ENCODE results near the gene PER3.

The PER3 gene

GRCh38 chr1:7853684-7854026 lies 69.6 kb downstream of the PER3 start:
- Histone ChIP-seq H3K4me3 (ENCODE audit: low read length) (no peak overlapping the region), H3K36me3 (ENCODE audit: insufficient read depth, low read length) (no peaks in the 10 kb centered on the region), H2AFZ (ENCODE audit: low read depth, low read length) (no peak overlapping the region), H3K4me1 (ENCODE audit: insufficient read depth, low read length) (no peaks in the 10 kb centered on the region), H3K27me3 (ENCODE audit: insufficient read depth, low read length) (no peaks in the 10 kb centered on the region), H3K9me3 (ENCODE audit: low read length) (no peaks in the 10 kb centered on the region)

- Histone ChIP-seq H3K4me1 (ENCODE audit: insufficient read depth, low read length) (no peaks in the 10 kb centered on the region), H2AFZ (ENCODE audit: low read depth, low read length) (no peak overlapping the region), H3K27me3 (ENCODE audit: insufficient read depth, low read length) (no peaks in the 10 kb centered on the region), H3K36me3 (ENCODE audit: insufficient read depth, low read length) (no peaks in the 10 kb centered on the region), H3K4me3 (ENCODE audit: low read length) (no peak overlapping the region), H3K9me3 (ENCODE audit: low read length) (no peaks in the 10 kb centered on the region)
These were observed 72.3 kb downstream of the PER3 start for GRCh38 chr1:7856345-7856744.

DNA sequence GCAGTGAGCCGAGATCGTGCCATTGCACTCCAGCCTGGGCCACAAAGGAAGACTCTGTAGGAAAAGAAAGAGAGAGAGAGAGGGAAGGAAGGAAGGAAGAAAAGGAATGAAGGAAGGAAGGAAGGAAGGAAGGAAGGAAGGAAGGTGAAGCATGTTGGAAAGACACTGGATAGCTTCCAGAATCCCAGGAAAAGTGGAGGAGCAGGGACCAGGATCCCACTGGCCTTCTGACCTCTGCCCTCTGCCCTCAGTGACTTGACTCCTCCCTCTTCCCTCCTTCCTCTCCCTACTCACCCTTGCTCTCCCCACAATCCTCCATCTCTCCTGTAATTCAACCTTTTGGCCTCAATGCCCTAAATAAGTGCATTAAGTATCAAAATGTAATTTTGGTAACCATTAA lies 72.9 kb downstream of the PER3 start:
- no peaks in the 10 kb centered on the region for H3K9me3 ChIP-seq (ENCODE audit: low read length)
- no peaks in the 10 kb centered on the region for H3K36me3 ChIP-seq (ENCODE audit: insufficient read depth, low read length)
- H2AFZ ChIP-seq (ENCODE audit: low read depth, low read length): no peak overlapping the region
- H3K27me3 ChIP-seq (ENCODE audit: insufficient read depth, low read length): no peaks in the 10 kb centered on the region
- H3K4me3 ChIP-seq (ENCODE audit: low read length): no peak overlapping the region
- no peaks in the 10 kb centered on the region for H3K4me1 ChIP-seq (ENCODE audit: insufficient read depth, low read length)

DNA sequence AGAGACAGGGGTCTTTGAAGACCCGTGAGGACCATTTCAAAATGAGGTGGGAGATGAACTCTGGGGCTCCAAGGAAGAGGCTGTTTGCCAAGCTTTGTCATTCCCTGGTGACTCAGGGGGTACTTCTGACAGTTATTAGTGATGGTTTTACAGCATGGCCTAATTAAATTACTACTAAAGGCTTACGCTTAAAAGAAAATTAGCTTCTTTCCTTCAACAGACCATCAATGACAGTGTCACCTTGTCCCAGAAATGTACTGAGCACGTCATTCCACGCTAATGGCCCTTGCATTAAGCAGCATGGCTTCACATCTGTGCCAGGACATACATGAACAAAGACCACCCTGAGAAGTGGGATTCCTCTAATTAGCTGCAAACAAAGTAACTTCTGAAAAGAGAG lies 73.9 kb downstream of the PER3 start:
- Histone ChIP-seq H2AFZ (ENCODE audit: low read depth, low read length) (no peak overlapping the region), H3K4me1 (ENCODE audit: insufficient read depth, low read length) (no peaks in the 10 kb centered on the region), H3K36me3 (ENCODE audit: insufficient read depth, low read length) (no peaks in the 10 kb centered on the region), H3K27me3 (ENCODE audit: insufficient read depth, low read length) (no peaks in the 10 kb centered on the region), H3K9me3 (ENCODE audit: low read length) (no peaks in the 10 kb centered on the region), H3K4me3 (ENCODE audit: low read length) (no peak overlapping the region)

DNA sequence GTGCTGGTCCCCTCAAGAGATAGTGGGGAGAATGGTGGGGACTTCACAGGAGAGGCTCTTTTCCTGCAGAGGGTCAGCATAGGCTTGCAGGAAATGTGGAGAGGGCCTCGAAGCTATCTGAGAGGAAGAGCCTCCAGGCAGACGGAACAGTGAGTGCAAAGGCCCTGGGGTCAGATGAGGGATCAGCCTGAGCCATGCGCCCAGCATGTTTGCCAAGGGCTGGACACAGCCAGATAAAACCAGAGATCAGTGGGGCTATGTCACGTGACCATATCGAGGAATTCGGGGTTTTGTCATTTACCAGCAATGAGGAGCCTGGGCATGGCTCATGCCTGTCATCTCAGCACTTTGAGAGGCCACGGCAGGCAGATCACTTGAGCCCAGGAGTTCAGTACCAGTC lies 75.3 kb downstream of the PER3 start:
- H3K36me3 ChIP-seq (ENCODE audit: insufficient read depth, low read length): no peaks in the 10 kb centered on the region
- H3K27me3 ChIP-seq (ENCODE audit: insufficient read depth, low read length): no peaks in the 10 kb centered on the region
- no peak overlapping the region for H3K4me3 ChIP-seq (ENCODE audit: low read length)
- no peaks in the 10 kb centered on the region for H3K4me1 ChIP-seq (ENCODE audit: insufficient read depth, low read length)
- no peak overlapping the region for H2AFZ ChIP-seq (ENCODE audit: low read depth, low read length)
- H3K9me3 ChIP-seq (ENCODE audit: low read length): no peaks in the 10 kb centered on the region

- no peaks in the 10 kb centered on the region for H3K36me3 ChIP-seq (ENCODE audit: insufficient read depth, low read length)
- H3K4me3 ChIP-seq (ENCODE audit: low read length): no peak overlapping the region
- no peaks in the 10 kb centered on the region for H3K27me3 ChIP-seq (ENCODE audit: insufficient read depth, low read length)
- no peaks in the 10 kb centered on the region for H3K9me3 ChIP-seq (ENCODE audit: low read length)
- no peaks in the 10 kb centered on the region for H3K4me1 ChIP-seq (ENCODE audit: insufficient read depth, low read length)
- H2AFZ ChIP-seq (ENCODE audit: low read depth, low read length): no peak overlapping the region
These were observed 76.0 kb downstream of the PER3 start for GRCh38 chr1:7860130-7860529.

- Histone ChIP-seq H3K4me1 (ENCODE audit: insufficient read depth, low read length) (no peaks in the 10 kb centered on the region), H3K27me3 (ENCODE audit: insufficient read depth, low read length) (no peaks in the 10 kb centered on the region), H3K9me3 (ENCODE audit: low read length) (peaks cover 1% of the 10 kb centered on the region), H2AFZ (ENCODE audit: low read depth, low read length) (no peak overlapping the region), H3K36me3 (ENCODE audit: insufficient read depth, low read length) (no peaks in the 10 kb centered on the region), H3K4me3 (ENCODE audit: low read length) (no peak overlapping the region)
These were observed 77.4 kb downstream of the PER3 start for GRCh38 chr1:7861452-7861851.

- Histone ChIP-seq H2AFZ (ENCODE audit: low read depth, low read length) (no peak overlapping the region), H3K9me3 (ENCODE audit: low read length) (peaks cover 1% of the 10 kb centered on the region), H3K4me3 (ENCODE audit: low read length) (no peak overlapping the region), H3K36me3 (ENCODE audit: insufficient read depth, low read length) (no peaks in the 10 kb centered on the region), H3K4me1 (ENCODE audit: insufficient read depth, low read length) (no peaks in the 10 kb centered on the region), H3K27me3 (ENCODE audit: insufficient read depth, low read length) (no peaks in the 10 kb centered on the region)
These were observed 78.3 kb downstream of the PER3 start for GRCh38 chr1:7862211-7863060.

GRCh38 chr1:7863756-7864328 lies 79.8 kb downstream of the PER3 start:
- Histone ChIP-seq H3K27me3 (ENCODE audit: insufficient read depth, low read length) (no peaks in the 10 kb centered on the region), H3K9me3 (ENCODE audit: low read length) (peaks cover 1% of the 10 kb centered on the region), H2AFZ (ENCODE audit: low read depth, low read length) (no peak overlapping the region), H3K4me1 (ENCODE audit: insufficient read depth, low read length) (no peaks in the 10 kb centered on the region), H3K4me3 (ENCODE audit: low read length) (no peak overlapping the region), H3K36me3 (ENCODE audit: insufficient read depth, low read length) (no peaks in the 10 kb centered on the region)

GRCh38 chr1:7865978-7866377 lies 81.9 kb downstream of the PER3 start:
- Histone ChIP-seq H3K27me3 (ENCODE audit: insufficient read depth, low read length) (no peaks in the 10 kb centered on the region), H3K4me1 (ENCODE audit: insufficient read depth, low read length) (no peaks in the 10 kb centered on the region)

DNA sequence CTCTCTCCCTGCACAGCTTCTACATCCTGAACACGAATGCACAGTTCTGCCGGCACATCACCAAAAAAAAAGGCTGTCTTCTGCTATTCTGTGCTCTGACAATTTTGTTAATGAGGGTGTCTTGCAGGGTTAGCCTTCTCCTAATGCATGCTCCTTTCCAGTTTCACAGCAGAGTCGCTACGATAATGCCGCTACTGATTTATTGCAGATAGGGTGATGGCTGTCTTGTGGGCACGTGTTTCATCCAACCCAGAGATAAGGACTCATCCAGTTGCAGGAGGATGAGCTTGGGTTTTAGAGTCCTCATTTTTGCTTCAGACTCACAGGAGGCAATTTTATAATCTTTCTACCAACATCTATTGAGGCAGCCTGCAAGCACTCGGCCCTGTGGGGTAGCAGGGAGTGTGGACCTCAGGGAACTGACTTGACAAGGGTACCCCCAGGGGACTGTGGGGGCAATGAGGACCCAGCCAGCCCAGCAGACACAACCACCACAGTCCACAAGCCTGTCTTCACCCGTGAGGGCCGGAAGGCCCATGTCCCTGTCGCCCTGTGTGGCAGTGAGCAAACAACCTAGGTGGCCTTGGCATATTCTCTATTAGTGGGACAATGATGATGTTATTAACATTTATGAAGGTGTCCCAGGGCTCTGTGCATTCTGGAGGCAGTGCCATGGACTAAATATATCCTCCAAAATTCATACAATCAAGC lies 84.1 kb downstream of the PER3 start:
- H2AFZ ChIP-seq (ENCODE audit: low read depth, low read length): no peak overlapping the region
- H3K27me3 ChIP-seq (ENCODE audit: insufficient read depth, low read length): no peaks in the 10 kb centered on the region
- no peak overlapping the region for H3K4me3 ChIP-seq (ENCODE audit: low read length)
- H3K4me1 ChIP-seq (ENCODE audit: insufficient read depth, low read length): no peaks in the 10 kb centered on the region
- peaks cover 1% of the 10 kb centered on the region for H3K9me3 ChIP-seq (ENCODE audit: low read length)
- H3K36me3 ChIP-seq (ENCODE audit: insufficient read depth, low read length): no peaks in the 10 kb centered on the region

More at GRCh38 chr1:7865978-7866377, 81.9 kb downstream of the PER3 start:
- Histone ChIP-seq H3K4me3 (ENCODE audit: low read length) (no peak overlapping the region), H2AFZ (ENCODE audit: low read depth, low read length) (no peak overlapping the region), H3K36me3 (ENCODE audit: insufficient read depth, low read length) (no peaks in the 10 kb centered on the region), H3K9me3 (ENCODE audit: low read length) (peaks cover 1% of the 10 kb centered on the region)

DNA sequence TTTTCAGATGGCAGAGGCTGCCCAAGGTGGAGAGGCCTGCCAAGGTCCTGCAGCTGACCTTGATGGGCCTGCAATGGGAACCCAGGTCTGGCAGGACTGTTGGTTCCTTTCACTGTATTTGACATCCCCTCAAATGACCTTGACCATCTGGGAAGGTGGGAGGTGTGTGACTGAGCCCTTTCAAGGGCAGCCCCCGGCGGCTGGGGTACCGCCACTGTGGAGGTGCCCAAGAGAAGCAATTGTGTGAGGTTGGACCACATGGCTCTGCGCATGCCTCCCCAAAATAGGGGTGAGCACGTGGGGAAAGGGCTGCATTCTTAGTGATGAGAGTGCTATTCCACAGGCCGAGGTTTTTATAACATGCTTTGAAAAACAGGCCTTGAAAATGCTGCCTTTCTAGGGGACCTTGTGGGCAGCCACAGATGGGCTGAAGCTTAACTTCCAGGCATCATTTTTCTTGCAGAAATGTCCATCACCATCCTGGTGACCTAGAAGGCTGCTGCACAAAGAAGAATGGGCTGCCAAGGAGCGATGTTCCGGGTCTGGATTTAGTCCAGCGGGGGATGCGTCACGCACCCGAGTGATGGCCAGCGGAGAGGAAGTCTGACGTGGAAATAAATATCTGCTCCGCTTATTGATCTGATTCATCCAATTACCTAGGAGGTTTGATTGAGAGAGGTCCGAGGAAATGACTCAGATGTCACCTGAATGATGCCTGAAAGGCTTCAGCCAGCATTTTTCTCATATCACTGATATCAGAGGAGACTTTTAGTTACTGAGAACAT lies 85.2 kb downstream of the PER3 start:
- no peak overlapping the region for H2AFZ ChIP-seq (ENCODE audit: low read depth, low read length)
- peaks cover 2% of the 10 kb centered on the region for H3K4me1 ChIP-seq (ENCODE audit: insufficient read depth, low read length)
- H3K36me3 ChIP-seq (ENCODE audit: insufficient read depth, low read length): no peaks in the 10 kb centered on the region
- peaks cover 1% of the 10 kb centered on the region for H3K9me3 ChIP-seq (ENCODE audit: low read length)
- no peak overlapping the region for H3K4me3 ChIP-seq (ENCODE audit: low read length)
- no peaks in the 10 kb centered on the region for H3K27me3 ChIP-seq (ENCODE audit: insufficient read depth, low read length)

DNA sequence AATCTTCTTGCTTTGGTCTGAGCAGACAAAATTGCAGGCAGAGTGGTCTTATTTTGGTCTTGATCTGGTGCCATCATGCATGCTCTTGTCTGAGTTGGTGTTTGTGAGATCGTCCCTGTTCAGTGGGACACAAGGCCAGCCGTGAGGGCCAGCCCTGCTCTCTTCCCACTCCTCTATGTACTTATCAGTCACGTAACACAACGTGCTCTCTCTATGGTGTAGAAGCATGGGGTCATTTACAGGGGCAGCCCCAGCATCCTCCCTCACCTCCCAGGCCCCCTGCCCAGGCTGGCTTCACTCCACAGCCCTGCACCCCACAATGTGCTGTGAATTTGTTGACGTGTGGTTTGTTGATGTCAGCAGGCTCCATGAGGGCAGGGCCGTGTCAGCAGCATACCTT lies 87.0 kb downstream of the PER3 start:
- Histone ChIP-seq H3K4me3 (ENCODE audit: low read length) (no peak overlapping the region), H3K4me1 (ENCODE audit: insufficient read depth, low read length) (peaks cover 2% of the 10 kb centered on the region), H3K9me3 (ENCODE audit: low read length) (no peaks in the 10 kb centered on the region), H2AFZ (ENCODE audit: low read depth, low read length) (no peak overlapping the region), H3K36me3 (ENCODE audit: insufficient read depth, low read length) (no peaks in the 10 kb centered on the region), H3K27me3 (ENCODE audit: insufficient read depth, low read length) (no peaks in the 10 kb centered on the region)

All from neuron (in vitro differentiated cells).